IgD-negative memory B cell (primary cell): ENCODE measurements around the gene ITCH. TPM values are rescaled to one million over a fixed set of nuclear protein-coding genes. Genes with fewer than 3 reads are reported as not detected.
"Not testable (repeated sequence)": the region's sequence is repeated elsewhere in the genome, so short reads cannot be mapped to it uniquely, and the experiment has no call there.

ENCODE experiments used
- H3K27ac Mint-ChIP-seq, 3 donors: one replicate each; pipeline ENCODE4 v1.8.0; 2020 to 2022; ENCODE audit warnings: mild to moderate bottlenecking in 3 of 3, mixed read lengths in 3 of 3, moderate library complexity in 1 of 3
- H3K27me3 Mint-ChIP-seq: one replicate; pipeline ENCODE4 v1.8.0; 2021; ENCODE audit warnings: mixed read lengths
- H3K36me3 Mint-ChIP-seq: one replicate; pipeline ENCODE4 v1.8.0; 2020; ENCODE audit warnings: mild to moderate bottlenecking, mixed read lengths
- H3K4me1 Mint-ChIP-seq, 3 donors: one replicate each; pipeline ENCODE4 v1.8.0; 2020 to 2022; ENCODE audit warnings: mixed read lengths in 3 of 3, mild to moderate bottlenecking in 1 of 3
- H3K4me3 Mint-ChIP-seq, 4 donors: one replicate each; pipeline ENCODE4 v1.8.0; 2020 to 2022; ENCODE audit warnings: mild to moderate bottlenecking in 4 of 4, mixed read lengths in 4 of 4, moderate library complexity in 3 of 4
- H3K9me3 Mint-ChIP-seq, 3 donors: one replicate each; pipeline ENCODE4 v1.8.0; 2020 to 2021; ENCODE audit warnings: mixed read lengths in 3 of 3, mild to moderate bottlenecking in 1 of 3
- polyA plus RNA-seq: library from polyadenylated mRNA; unstranded; fragments of 300-500 nt; fragmentation: Illumina TruSeq; gene quantifications from one replicate; pipeline ENCODE4 v1.2.3, GENCODE V29; 2021

Gene ITCH
- polyA plus RNA-seq, 1 donor from 2014 or later: 33.7 TPM

- not testable (repeated sequence) for H3K4me3 Mint-ChIP-seq, H3K9me3 Mint-ChIP-seq, H3K27ac Mint-ChIP-seq, H3K27me3 Mint-ChIP-seq, H3K36me3 Mint-ChIP-seq
- peaks cover 14 to 19% (median 16%) of the 10 kb centered on the region in 3 donors for H3K4me1 Mint-ChIP-seq
Measured at GRCh38 chr20:34432663-34433062, 69.6 kb downstream of the ITCH start.

- H3K27me3 Mint-ChIP-seq: no peaks in the 10 kb centered on the region
- peaks cover 15 to 19% (median 16%) of the 10 kb centered on the region in 3 donors for H3K4me1 Mint-ChIP-seq
- peaks cover 4% of the 10 kb centered on the region for H3K36me3 Mint-ChIP-seq
- no peak overlapping the region for H3K4me3 Mint-ChIP-seq
- no peaks in the 10 kb centered on the region for H3K9me3 Mint-ChIP-seq
- H3K27ac Mint-ChIP-seq: no peak overlapping the region
Measured at GRCh38 chr20:34433391-34433790, 70.3 kb downstream of the ITCH start.

- H3K36me3 Mint-ChIP-seq: peaks cover 2% of the 10 kb centered on the region
- H3K27me3 Mint-ChIP-seq: no peaks in the 10 kb centered on the region
- H3K4me1 Mint-ChIP-seq: peaks cover 12 to 19% (median 16%) of the 10 kb centered on the region in 3 donors
- no peaks in the 10 kb centered on the region for H3K9me3 Mint-ChIP-seq
- peak overlapping the region in 2 of 3 donors; percentile 59 to 76 for H3K27ac Mint-ChIP-seq
- H3K4me3 Mint-ChIP-seq: peak overlapping the region in 1 of 4 donors; percentile 1
Measured at GRCh38 chr20:34435589-34435988, 72.5 kb downstream of the ITCH start.

- Mint-ChIP-seq H3K4me1 (peaks cover 12 to 16% (median 14%) of the 10 kb centered on the region in 3 donors), H3K27ac (no peak overlapping the region), H3K4me3 (peak overlapping the region in 1 of 4 donors; percentile 63), H3K27me3 (no peaks in the 10 kb centered on the region), H3K36me3 (peaks cover 2% of the 10 kb centered on the region), H3K9me3 (no peaks in the 10 kb centered on the region)
Measured at GRCh38 chr20:34437330-34437986, 74.4 kb downstream of the ITCH start.

- no peak overlapping the region for H3K27ac Mint-ChIP-seq
- H3K9me3 Mint-ChIP-seq: no peaks in the 10 kb centered on the region
- no peak overlapping the region for H3K4me3 Mint-ChIP-seq
- H3K4me1 Mint-ChIP-seq: peaks cover 13 to 15% (median 14%) of the 10 kb centered on the region in 3 donors
- no peaks in the 10 kb centered on the region for H3K27me3 Mint-ChIP-seq
- H3K36me3 Mint-ChIP-seq: peaks cover 2% of the 10 kb centered on the region
Measured at GRCh38 chr20:34439168-34439567, 76.1 kb downstream of the ITCH start.

- not testable (repeated sequence) for H3K27me3 Mint-ChIP-seq, H3K36me3 Mint-ChIP-seq, H3K4me3 Mint-ChIP-seq, H3K9me3 Mint-ChIP-seq
- Mint-ChIP-seq H3K27ac (peak overlapping the region in 1 of 3 donors; percentile 31), H3K4me1 (peaks cover 5 to 11% (median 6%) of the 10 kb centered on the region in 3 donors)
Measured at GRCh38 chr20:34441423-34441822, 78.3 kb downstream of the ITCH start.

GRCh38 chr20:34443546-34443945 is 80.5 kb downstream of the ITCH start:
- H3K27ac Mint-ChIP-seq: no peak overlapping the region
- H3K9me3 Mint-ChIP-seq: no peaks in the 10 kb centered on the region
- peaks cover 5% of the 10 kb centered on the region for H3K36me3 Mint-ChIP-seq
- peaks cover 5 to 9% (median 8%) of the 10 kb centered on the region in 3 donors for H3K4me1 Mint-ChIP-seq
- H3K4me3 Mint-ChIP-seq: no peak overlapping the region
- H3K27me3 Mint-ChIP-seq: no peaks in the 10 kb centered on the region

- Mint-ChIP-seq H3K9me3 (no peaks in the 10 kb centered on the region), H3K27ac (peak overlapping the region in 1 of 3 donors; percentile 77), H3K4me3 (no peak overlapping the region), H3K4me1 (peaks cover 5 to 9% (median 8%) of the 10 kb centered on the region in 3 donors), H3K27me3 (no peaks in the 10 kb centered on the region), H3K36me3 (peaks cover 7% of the 10 kb centered on the region)
Measured at GRCh38 chr20:34445177-34446065, 82.3 kb downstream of the ITCH start.

GRCh38 chr20:34448517-34448916 is 85.4 kb downstream of the ITCH start:
- Mint-ChIP-seq H3K4me3 (no peak overlapping the region), H3K4me1 (peaks cover 5 to 9% (median 8%) of the 10 kb centered on the region in 3 donors), H3K27me3 (no peaks in the 10 kb centered on the region), H3K9me3 (no peaks in the 10 kb centered on the region), H3K27ac (peak overlapping the region in 1 of 3 donors; percentile 11), H3K36me3 (peaks cover 7% of the 10 kb centered on the region)

GRCh38 chr20:34449674-34450592 is 86.9 kb downstream of the ITCH start:
- Mint-ChIP-seq H3K9me3 (no peaks in the 10 kb centered on the region), H3K27me3 (no peaks in the 10 kb centered on the region), H3K27ac (no peak overlapping the region), H3K4me3 (no peak overlapping the region), H3K36me3 (peaks cover 7% of the 10 kb centered on the region), H3K4me1 (peaks cover 5 to 8% (median 5%) of the 10 kb centered on the region in 3 donors)

GRCh38 chr20:34452281-34452982 is 89.4 kb downstream of the ITCH start:
- Mint-ChIP-seq H3K36me3 (peaks cover 6% of the 10 kb centered on the region), H3K9me3 (no peaks in the 10 kb centered on the region), H3K4me1 (no peaks in the 10 kb centered on the region), H3K27ac (no peak overlapping the region), H3K27me3 (no peaks in the 10 kb centered on the region), H3K4me3 (no peak overlapping the region)

- Mint-ChIP-seq H3K36me3 (peaks cover 1% of the 10 kb centered on the region), H3K27me3 (no peaks in the 10 kb centered on the region), H3K27ac (no peak overlapping the region), H3K4me3 (no peak overlapping the region), H3K4me1 (peaks cover 2 to 11% (median 6%) of the 10 kb centered on the region in 3 donors), H3K9me3 (no peaks in the 10 kb centered on the region)
Measured at GRCh38 chr20:34458631-34459030, 95.6 kb downstream of the ITCH start.

- H3K4me1 Mint-ChIP-seq: peaks cover 2 to 11% (median 6%) of the 10 kb centered on the region in 3 donors
- H3K9me3 Mint-ChIP-seq: no peaks in the 10 kb centered on the region
- no peaks in the 10 kb centered on the region for H3K27me3 Mint-ChIP-seq
- H3K36me3 Mint-ChIP-seq: peaks cover 1% of the 10 kb centered on the region
- H3K27ac Mint-ChIP-seq: peak overlapping the region in 2 of 3 donors; percentile 42 to 89
- no peak overlapping the region for H3K4me3 Mint-ChIP-seq
Measured at GRCh38 chr20:34459209-34459897, 96.3 kb downstream of the ITCH start.

- H3K36me3 Mint-ChIP-seq: peaks cover 1% of the 10 kb centered on the region
- H3K27ac Mint-ChIP-seq: peak overlapping the region in 1 of 3 donors; percentile 76
- no peaks in the 10 kb centered on the region for H3K9me3 Mint-ChIP-seq
- no peak overlapping the region for H3K4me3 Mint-ChIP-seq
- peaks cover 2 to 11% (median 6%) of the 10 kb centered on the region in 3 donors for H3K4me1 Mint-ChIP-seq
- H3K27me3 Mint-ChIP-seq: no peaks in the 10 kb centered on the region
Measured at GRCh38 chr20:34461779-34462087, 98.7 kb downstream of the ITCH start.
